Left forelimb (tissue), 1 donor: ENCODE results near the gene SMYD3.

Experiments
- DNase-seq: peaks from one replicate; pipeline ENCODE4 v3.0.0-alpha.2; 2018; ENCODE audit warnings: low spot score

The SMYD3 gene

DNA sequence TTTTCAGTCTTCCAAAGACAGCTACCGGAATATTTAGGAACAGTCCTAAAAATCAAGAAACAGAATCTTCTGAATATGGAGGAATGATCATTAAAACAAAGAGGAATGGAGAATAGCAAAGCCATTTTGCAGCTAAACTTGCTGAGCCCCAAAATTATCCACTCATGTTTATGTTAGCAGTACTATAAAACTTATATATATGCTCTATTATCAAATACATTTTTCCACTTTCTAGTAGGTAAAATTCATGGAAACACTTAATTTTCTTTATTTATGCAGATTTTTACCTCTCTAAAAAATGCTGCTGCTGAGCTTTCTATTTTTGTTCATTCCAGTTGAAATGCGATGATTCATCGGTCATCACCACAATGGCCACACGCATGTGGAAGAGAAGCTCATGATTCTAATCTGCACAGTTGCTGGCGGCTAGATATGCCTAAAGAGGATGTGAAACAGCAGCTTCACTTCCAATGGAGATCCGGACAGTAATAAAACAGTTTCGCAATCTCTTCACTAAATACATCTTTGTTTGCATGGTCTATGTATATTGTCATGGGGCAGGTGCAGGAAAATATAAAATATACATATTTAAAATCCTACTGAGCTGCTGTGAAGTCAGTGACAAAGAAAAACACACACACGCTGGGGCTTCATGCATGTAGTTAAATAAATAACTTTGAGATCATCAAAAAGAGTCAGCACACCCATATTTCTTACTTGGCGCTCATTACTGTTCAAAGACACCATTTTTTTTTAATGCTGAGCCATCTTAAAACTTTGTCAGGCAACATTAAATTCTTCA lies 292.2 kb downstream of the SMYD3 start:
- DNase-seq: no peak

DNA sequence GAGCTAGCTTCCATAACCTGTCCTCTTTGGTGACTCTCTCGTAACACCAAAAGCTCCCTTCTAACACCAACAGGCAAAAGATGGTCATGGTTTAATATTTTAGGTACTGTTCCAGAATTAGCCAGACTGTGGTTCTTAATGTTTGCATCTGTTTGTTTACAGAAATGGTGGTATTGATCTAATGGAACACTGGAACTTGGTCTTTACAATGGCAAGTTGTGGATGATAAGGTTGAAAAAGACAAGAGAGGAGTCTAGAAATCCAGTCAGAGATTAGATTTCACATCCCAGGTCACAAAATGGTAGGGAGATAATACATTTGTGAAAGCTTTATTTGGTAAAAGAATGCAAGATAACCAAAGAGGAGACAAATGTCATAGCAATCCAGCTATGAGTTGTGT lies 293.1 kb downstream of the SMYD3 start:
- no peak for DNase-seq

DNA sequence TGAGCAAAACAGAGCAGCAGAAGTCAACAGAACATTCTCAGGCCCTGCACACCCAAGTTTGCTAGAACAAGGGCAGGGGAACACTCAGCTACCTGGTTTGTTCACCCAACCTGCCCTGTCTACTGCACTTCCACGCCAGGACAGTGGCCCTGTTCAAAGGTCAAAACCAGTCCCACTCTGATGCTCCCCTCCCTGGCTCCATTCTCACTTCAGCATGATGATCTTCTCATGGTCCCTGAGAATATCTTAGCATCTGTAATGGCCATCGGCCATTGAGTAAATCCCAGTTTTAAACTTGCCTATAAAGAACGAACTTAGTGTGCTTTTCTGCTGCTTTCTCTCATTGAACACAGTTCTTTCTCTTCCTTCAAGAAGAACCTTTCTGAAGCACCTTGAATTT lies 293.6 kb downstream of the SMYD3 start:
- DNase-seq: no peak

DNA sequence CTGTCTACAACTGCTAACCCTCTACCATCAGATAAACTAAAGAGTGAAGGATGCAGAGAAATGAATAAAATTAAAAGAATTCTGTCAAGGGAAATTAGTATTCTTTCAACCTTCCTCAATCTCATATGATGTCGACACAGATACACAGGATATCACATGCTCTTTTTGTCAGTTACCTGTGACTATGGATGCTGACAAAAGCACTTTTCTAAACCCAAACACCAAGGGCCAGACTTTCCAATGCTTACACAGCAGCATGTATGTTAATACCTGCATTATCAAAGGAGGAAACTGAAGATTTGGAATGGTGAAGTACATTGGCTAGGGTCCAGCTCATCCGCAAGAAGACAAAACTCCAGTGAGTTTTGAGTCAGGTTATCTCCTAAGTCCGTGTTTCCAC lies 294.0 kb downstream of the SMYD3 start:
- no peak for DNase-seq

DNA sequence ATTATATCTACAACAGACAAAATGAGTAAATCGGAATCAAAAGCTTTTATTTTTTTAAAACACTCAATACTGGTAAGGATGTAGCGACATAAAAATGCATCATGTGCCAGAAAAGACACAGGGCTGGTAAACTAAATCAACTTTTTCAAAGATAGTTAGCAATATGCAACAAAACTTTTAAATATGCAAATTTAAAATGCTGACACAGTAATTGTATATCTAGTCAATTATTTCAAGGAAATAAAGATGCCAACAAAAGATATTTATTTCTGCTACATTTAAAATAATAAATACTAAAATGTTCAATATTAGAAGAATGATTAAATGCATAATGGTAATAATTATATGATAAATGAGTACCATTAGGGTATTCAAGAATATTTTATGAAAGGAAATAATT lies 295.1 kb downstream of the SMYD3 start:
- no peak for DNase-seq

DNA sequence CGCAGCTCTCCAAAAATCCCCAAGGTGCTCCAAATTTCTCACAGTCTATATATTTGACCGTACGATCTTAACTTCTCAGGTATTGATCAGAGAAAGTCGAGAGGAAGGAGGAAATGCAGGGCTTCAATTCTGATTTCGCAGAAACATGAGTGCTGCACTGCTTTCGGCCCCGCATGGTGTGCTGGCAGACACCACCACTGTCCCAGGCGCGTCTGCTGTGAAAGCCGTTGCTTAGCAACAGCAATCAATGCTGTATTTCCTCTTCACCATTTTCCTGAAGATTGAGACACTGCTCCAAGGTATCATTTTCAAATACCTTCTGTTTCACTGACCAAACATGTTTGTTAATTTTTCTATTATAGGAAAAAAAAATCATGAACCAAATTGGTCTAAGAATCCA lies 296.3 kb downstream of the SMYD3 start:
- DNase-seq: no peak

DNA sequence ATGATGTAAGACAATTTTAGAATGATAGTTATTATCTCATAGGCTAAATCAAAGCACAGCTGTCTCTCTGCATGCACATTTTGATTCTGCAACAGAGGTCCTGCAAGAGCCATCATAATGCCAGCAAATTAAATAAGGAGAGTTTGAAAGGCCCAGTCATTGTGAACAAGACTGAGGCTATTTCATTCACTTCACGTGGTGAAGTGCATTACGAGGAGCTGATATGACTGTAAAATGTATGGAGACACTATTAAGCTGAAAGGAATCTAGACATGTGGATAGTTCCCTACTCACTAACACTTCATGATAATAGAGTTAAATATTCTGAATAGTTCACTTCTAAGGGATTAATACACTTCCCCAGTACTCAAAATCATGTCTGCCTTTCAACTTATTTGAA lies 299.0 kb downstream of the SMYD3 start:
- no peak for DNase-seq

DNA sequence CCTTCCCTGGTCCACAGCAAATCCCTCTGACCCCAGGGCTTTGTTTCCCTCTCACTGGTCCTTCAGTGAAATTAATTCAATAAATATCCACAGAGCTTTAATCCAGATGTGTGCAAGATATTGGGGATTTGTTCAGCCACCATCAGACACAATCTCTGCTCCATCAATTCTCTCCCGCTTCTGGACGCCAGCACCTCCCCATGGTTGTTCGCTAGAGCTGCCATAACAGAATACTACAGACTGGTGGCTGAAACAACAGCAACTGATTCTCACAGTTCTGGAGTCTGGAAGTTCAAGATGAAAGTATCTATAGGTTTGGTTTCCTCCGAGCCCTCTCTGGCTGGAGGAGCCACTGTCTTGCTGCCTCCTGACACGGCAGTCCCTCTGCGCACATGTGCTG lies 303.9 kb downstream of the SMYD3 start:
- no peak for DNase-seq

DNA sequence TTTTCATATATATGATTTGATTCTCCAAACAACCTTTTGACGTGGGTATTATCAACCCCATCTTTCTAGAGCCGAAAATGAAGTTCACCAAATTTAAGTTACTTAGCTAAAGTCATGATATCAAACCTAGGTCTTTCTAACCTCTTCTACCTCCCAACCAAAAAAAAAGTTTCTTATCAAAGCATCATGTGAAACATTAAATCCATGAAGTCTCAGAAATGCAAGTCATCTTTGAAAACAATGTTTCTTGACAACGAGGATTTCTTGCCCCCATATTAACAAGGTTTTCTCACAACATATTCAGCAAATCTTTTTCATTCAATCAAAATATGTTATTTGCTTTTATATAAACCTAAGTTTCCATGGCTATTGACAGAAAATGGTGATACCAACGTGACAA lies 306.3 kb downstream of the SMYD3 start:
- DNase-seq: no peak

DNA sequence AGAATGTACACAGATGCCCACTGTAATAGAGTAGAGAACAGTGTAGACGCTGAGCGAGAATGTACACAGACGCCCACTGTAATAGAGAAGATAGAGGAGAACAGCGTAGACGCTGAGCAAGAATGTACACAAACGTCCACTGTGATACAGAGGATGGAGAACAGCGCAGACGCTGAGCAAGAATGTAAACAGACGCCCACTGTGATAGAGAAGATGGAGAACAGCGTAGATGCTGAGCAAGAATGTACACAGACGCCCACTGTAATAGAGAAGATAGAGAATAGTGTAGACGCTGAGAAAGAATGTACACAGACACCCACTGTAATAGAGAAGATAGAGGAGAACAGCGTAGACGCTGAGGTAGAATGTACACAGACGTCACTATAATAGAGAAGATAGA lies 306.9 kb downstream of the SMYD3 start:
- DNase-seq: no peak

DNA sequence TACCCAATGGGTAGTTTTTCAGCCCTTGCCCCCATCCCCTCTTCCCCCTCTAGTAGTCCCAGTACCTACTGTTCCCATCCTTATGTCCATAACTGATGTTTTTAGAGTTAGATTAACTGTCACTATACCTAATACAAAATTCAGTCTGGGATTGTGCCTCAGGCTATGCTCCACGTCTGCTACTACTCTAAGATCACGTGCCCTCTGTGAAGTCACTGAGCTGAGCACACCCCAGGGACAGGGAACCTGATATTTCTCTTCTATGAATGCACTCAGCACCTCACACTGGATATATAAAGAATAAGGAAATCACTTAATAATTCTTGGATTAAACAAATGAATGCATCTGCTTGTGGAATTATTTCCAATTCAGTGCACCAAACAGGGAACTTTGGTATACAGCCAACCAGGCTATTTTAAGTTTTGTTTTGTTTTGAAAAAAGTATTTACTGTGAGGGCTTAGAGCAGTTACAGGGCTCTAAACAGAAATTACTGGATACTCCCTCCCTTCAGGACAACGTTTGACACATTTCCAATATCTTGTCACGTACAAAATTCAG lies 307.9 kb downstream of the SMYD3 start:
- no peak for DNase-seq

DNA sequence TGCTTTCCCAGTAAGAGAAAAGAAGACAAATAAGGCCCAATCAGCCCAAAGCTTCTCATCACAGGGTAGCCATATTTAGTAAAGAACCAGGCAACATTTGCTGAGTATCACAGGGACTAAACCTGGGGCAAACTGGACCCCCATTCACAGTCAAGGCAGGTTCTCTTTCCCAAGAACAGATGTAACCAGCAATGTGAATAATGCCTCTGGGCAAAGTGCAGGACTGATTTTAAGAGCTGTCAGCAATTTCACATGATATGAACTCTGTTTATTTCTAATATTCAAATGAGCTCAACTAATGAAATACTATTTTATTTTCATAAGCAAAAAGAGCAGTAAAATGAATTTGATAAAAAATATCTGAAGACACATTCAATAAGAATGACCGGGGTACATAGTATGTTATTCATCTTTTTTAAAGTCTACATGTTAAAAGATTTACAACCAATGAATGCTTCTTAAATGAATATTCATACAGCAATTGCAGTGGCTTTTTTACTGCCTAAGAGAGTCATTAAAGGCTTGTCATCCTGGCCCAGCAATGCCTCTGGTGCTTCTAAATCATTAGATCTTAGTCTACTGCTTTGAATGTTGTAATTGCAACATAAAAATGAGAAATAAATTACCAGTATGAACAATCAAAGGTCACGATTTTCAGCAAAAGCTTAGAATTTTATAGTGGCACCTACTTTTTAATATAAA lies 308.8 kb downstream of the SMYD3 start:
- no peak for DNase-seq

DNA sequence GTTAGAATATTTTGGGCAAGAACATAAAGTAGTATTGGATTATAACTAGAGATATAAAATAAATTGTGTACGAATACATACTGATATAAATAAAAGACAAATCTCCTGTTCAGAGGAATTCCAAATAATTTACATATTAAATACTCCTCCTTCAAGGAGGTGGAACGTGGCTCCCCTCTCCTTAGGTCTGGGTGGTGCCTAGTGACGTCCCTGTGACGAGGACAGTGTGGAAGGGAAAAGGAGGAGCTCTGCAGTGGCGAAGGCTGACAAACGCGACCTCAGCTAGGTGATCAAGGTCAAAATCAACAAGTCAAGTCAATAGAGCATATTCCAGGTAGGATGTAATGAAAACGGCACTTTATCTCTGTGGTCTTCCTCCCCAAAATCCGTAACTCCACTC lies 310.0 kb downstream of the SMYD3 start:
- no peak for DNase-seq

DNA sequence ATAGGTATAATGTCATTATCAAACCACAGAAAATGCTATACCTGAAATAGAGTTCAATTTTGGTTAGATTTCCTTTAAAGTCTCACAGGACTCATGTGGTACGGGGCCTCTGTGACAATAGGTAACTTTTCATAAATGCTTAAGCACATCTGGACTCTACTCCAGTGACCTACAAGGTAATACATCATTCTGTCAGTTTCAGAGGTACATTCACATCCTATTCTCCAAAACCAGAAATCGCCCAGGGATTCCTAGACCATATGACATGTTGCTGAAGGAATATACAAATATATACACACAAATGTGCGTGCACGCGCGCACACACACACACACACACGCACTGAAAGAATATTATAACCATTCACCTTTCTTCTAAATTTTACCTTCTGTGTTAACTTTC lies 311.8 kb downstream of the SMYD3 start:
- DNase-seq: no peak

DNA sequence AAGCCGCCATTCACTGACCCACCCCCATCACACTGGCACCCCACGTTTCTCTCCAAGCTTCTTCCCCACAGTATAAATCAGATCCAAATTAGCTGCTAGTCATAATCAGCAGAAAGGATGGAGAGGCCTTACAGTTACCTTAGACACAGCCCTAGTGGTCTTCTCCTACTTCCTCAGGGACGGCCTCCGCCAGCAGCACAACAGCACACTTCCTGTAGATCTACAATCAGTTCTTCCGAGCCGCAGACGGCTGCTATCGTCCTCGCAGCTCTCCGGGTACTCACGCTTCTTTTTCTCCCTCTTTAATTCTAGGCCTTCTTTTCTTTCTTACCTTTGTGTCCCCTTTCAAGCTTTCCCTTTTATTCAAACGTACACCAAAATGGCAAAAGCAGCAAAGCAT lies 313.5 kb downstream of the SMYD3 start:
- no peak for DNase-seq

DNA sequence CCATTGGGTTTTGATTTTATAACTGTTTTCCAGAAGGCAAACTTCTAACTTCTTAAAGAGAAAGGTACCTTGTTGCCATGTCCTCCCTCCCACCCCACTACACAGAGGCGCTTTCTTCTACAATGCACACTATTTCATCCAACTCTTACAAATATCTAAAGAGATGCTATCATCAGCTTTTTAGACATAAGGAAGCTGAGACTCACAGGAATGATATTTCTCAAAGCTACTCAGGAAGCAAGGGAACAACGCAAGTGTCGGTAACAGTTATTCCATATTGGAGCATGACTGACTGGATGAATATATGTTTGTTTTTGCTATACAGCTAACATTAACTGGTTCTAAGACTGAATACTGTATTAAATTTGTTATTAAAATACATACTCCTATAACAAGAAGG lies 318.0 kb downstream of the SMYD3 start:
- DNase-seq: no peak

DNA sequence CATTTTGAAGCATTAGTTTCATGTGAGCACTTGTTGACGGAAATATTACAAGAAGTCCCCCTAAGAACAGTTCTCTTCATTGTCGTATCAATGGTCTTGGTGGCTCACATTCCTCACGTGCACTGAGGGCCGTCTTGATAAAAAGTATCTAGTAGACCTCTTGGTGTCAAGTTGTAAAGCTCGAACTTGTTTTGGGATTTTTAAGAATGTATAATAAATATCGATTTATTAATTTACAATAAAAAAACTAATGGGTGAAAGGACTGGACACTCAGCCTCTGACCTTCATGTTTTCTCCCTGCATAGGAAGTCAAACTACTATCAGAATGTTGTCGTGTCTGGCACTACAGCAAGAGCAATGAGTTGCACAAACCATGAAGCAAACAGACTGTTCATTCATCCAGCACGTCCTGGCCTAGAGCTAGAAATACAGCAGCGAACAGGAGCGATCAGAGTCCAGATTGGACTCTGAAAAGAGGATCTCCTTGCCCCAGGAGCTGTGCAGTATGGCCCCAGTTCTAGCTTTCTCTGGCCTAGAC lies 319.2 kb downstream of the SMYD3 start:
- no peak for DNase-seq

DNA sequence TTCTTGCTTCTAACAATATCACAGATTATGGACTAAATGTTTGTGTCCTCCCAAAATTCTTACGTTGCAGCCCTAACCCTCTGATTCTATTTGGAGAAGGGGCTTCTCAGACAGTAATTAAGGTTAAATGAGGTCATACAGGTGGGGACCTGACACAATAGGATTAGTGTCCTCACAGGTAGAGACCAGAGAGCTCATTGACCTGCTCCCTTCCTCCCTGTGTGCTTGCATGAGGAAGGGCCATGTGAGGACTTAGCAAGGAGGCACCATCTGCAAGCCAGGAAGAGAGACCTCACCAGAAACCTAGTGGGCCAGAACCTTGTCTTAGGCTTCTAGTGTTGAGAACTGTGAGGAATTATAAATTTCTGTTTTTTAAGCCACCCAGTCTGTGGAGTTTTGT lies 322.6 kb downstream of the SMYD3 start:
- no peak for DNase-seq

DNA sequence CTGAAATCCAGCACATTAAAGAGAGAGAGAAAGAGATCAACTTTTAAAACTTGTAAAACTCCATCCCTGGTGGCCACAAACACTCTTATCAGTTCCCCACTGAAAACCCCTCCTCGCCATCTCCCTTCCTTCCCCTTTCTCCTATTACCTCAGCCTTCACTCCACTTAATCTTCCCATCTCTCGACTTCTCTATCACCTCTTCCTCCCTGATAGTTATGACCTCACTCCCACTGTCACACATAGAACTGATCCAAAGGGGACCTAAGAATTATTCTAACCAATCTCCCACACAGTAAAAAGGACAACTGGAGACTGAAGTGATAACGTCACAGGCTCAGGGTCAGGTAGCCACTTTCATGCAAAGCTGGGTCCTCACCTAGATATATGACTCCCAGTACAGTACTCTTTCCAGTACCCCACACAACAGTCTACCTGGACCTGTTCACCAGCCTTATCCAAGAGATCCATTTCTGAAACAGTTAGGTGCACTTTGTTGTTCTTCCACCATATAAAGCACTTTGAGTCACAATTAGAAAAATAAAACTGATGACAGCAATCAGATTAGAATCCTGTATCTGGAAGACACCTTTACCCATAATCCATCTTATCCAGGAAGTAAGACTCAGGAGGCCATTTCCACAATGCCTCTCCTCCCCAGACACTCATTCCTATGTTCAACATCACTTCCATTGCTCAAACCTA lies 324.8 kb downstream of the SMYD3 start:
- no peak for DNase-seq

DNA sequence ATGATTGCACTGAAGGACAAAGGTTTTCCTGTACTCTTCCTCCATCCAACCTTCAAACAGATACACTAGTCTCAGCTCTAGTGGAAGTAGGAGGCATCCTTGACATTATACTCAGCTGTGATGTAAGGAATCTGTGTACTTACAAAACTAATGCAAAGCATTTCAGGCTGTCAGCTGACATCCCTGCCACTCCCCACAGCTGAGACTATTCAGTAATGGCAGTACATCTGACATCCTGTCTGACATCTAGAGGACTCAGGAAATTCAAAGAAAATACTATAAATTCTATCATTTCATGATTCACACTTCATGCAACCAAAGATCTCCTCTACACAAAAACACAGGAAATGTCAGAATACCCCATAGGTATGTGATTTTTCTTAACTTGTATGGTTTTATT lies 325.8 kb downstream of the SMYD3 start:
- DNase-seq: no peak

DNA sequence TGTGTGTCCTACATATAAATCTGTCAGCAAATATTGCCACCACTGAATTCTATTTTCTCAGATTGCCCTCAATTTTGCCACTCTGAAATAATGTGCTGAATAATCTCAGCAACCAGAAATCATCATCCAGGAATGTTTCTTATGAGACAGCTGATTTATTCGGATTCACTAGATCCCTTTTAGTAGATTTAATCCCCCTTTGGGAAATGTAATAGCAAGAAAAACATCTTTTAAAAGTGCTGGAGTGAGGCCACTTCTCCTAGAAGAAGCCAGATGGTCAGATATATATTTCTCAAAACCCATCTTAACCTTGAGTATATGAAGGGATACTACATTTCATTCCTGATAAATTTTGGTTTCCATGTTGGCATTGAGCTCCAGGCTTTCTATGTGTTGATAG lies 327.7 kb downstream of the SMYD3 start:
- no peak for DNase-seq

DNA sequence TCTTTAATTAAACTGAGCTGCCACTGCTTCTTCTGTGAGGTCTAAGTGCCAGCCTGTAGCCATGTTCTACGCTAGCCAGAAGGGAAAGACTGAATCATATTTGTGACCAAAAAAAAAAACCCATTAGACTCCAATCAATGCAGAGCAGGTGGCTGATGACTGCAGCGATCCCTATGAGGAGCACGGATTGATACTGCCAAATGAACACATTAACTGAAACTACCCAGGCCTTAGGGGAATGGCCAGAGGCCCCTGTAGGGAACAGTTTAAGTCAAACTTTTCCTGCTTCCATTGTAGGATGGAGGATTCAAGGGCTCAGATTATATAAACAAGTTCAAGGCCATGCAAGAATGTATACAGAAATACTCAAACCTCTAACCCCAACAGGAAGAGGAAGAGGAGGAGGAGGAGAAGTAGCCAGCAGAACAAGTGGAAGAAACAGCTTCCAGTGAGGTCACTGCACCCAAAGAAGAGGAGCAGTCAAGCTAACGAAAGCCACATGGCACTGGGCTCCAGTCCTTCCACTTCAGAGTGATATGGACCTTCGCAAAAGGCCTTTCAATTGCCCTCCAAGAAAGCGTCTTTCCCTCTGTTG lies 328.3 kb downstream of the SMYD3 start:
- no peak for DNase-seq
